Endothelial cell of umbilical vein (primary cell): Measurements from ENCODE around the gene FLT4.

Experiments used
- CTCF ChIP-seq, 2 donors: IDR thresholded peaks; 1 replicate in 1 of 2; 2 replicates in 1 of 2; pipeline ENCODE4 v1.5.1; 2011; ENCODE audit warnings: low read length in 2 of 2, mild to moderate bottlenecking in 2 of 2, moderate library complexity in 2 of 2, control low read depth in 1 of 2, inconsistent platforms in 1 of 2, low read depth in 1 of 2; ENCODE audit not compliant: insufficient read depth in 1 of 2; ENCODE audit errors: extremely low read depth in 1 of 2
- EZH2 ChIP-seq: IDR thresholded peaks from 2 replicates; pipeline ENCODE4 v1.6.1; 2012; ENCODE audit warnings: borderline replicate concordance, low read depth, mild to moderate bottlenecking, moderate library complexity, low read length, inconsistent platforms; ENCODE audit not compliant: severe bottlenecking
- FOS ChIP-seq: IDR thresholded peaks from 2 replicates; pipeline ENCODE4 v1.6.1; 2011; ENCODE audit warnings: mild to moderate bottlenecking, low read length, moderate library complexity, borderline replicate concordance; ENCODE audit not compliant: insufficient read depth
- MAX ChIP-seq: IDR thresholded peaks from 2 replicates; pipeline ENCODE4 v1.6.1; 2011; ENCODE audit not compliant: insufficient read depth, insufficient read length
- POLR2A ChIP-seq: IDR thresholded peaks from 2 replicates; pipeline ENCODE4 v1.6.1; 2012; ENCODE audit warnings: low read depth, mild to moderate bottlenecking, control low read depth, low read length

GRCh38 chr5:180611140-180611850 is 38.1 kb downstream of the FLT4 start:
- TF ChIP-seq POLR2A (no peak), FOS (no peak), CTCF (IDR thresholded peaks at IDR 0.05; ENCODE audit: extremely low read depth in 1 of 2, insufficient read depth in 1 of 2, low read depth in 1 of 2, low read length in 2 of 2) (no peak), MAX (no peak), EZH2 (no peak)
